GM12873 (cell line): ENCODE data around the gene GRPR.
A peak's percentile ranks its signal among the peaks of the same experiment; 100 is the strongest.

Experiments used
- CTCF ChIP-seq: IDR thresholded peaks from 2 replicates; pipeline ENCODE4 v1.5.1; 2012; ENCODE audit warnings: low read depth, mild to moderate bottlenecking, moderate library complexity, low read length, control low read depth; ENCODE audit not compliant: insufficient read depth; ENCODE audit errors: missing control alignments

GRPR gene

GRCh38 chrX:16123222-16123786 lies at the start of gene GRPR:
Gene GRPR, plus strand, starts transcription at chrX:16123565. Its CDS starts 389 bp downstream, at chrX:16123954.
- peak; percentile 84 for TF ChIP-seq CTCF

GRCh38 chrX:16075087-16075486 lies 48.3 kb upstream of the GRPR start:
- TF ChIP-seq CTCF: no peak

GRCh38 chrX:16076834-16077233 lies 46.5 kb upstream of the GRPR start:
- no peak for TF ChIP-seq CTCF

- no peak for TF ChIP-seq CTCF
These were observed 45.6 kb upstream of the GRPR start for GRCh38 chrX:16077811-16078210.

GRCh38 chrX:16081357-16081756 lies 42.0 kb upstream of the GRPR start:
- TF ChIP-seq CTCF: no peak

- TF ChIP-seq CTCF: no peak
These were observed 40.8 kb upstream of the GRPR start for GRCh38 chrX:16082470-16083085.

GRCh38 chrX:16087076-16087475 lies 36.3 kb upstream of the GRPR start:
- TF ChIP-seq CTCF: no peak
